DND-41 (cell line): ENCODE data around the gene MUC21.

Experiments used
- CTCF ChIP-seq: IDR thresholded peaks from 2 replicates; pipeline ENCODE4 v1.5.1; 2012; ENCODE audit warnings: borderline replicate concordance, low read length, moderate library complexity, mild to moderate bottlenecking; ENCODE audit not compliant: poor library complexity, severe bottlenecking; ENCODE audit errors: extremely low read depth
- EZH2 ChIP-seq: IDR thresholded peaks from 3 replicates; pipeline ENCODE4 v1.6.1; 2012; ENCODE audit warnings: borderline replicate concordance, low read depth, mild to moderate bottlenecking, moderate library complexity, low read length, inconsistent platforms; ENCODE audit not compliant: severe bottlenecking

GRCh38 chr6:31001281-31001888, 17.9 kb downstream of the MUC21 start:
- TF ChIP-seq CTCF (no peak), EZH2 (no peak)
